NOMO-1 treated with dmso at 0.1 percent for 144 hours (cell line): ENCODE data around the gene CPHXL2.

Experiments used
- DNase-seq: peaks from one replicate; lab custom pipeline; 2025; ENCODE audit not compliant: unreplicated experiment; lab: John Stamatoyannopoulos, UW

Gene CPHXL2

GRCh38 chr16:75644240-75645012 lies 32.4 kb downstream of the CPHXL2 start:
- DNase-seq, result no peak

- DNase-seq, result no peak
Observed at GRCh38 chr16:75640598-75640997, 36.2 kb downstream of the CPHXL2 start.

- no peak for DNase-seq
Observed at GRCh38 chr16:75635036-75635435, 41.8 kb downstream of the CPHXL2 start.

- DNase-seq, result no peak
Observed at GRCh38 chr16:75632857-75633256, 44.0 kb downstream of the CPHXL2 start.

- no peak for DNase-seq
Observed at GRCh38 chr16:75630052-75630451, 46.8 kb downstream of the CPHXL2 start.

- DNase-seq, result no peak
Observed at GRCh38 chr16:75629132-75629531, 47.7 kb downstream of the CPHXL2 start.

- no peak for DNase-seq
Observed at GRCh38 chr16:75628351-75628750, 48.5 kb downstream of the CPHXL2 start.

- no peak for DNase-seq
Observed at GRCh38 chr16:75627851-75628250, 49.0 kb downstream of the CPHXL2 start.

- DNase-seq, result no peak
Observed at GRCh38 chr16:75626806-75627205, 50.0 kb downstream of the CPHXL2 start.

- DNase-seq, result no peak
Observed at GRCh38 chr16:75624921-75625334, 51.9 kb downstream of the CPHXL2 start.

- peak; percentile 98 for DNase-seq
Observed at GRCh38 chr16:75622761-75623605, 53.8 kb downstream of the CPHXL2 start, which contains the start of gene ADAT1. Gene ADAT1 (minus strand): TSS chr16:75623281. CDS start chr16:75620799, 2,482 bp downstream.

- DNase-seq, result no peak
Observed at GRCh38 chr16:75621170-75621477, 55.7 kb downstream of the CPHXL2 start.

- no peak for DNase-seq
Observed at GRCh38 chr16:75620326-75621169, 56.3 kb downstream of the CPHXL2 start.

GRCh38 chr16:75618780-75619179 lies 58.0 kb downstream of the CPHXL2 start:
- no peak for DNase-seq

GRCh38 chr16:75617121-75617520 lies 59.7 kb downstream of the CPHXL2 start:
- no peak for DNase-seq

- DNase-seq, result no peak
Observed at GRCh38 chr16:75616521-75617010, 60.2 kb downstream of the CPHXL2 start.

GRCh38 chr16:75615619-75616018 lies 61.2 kb downstream of the CPHXL2 start:
- DNase-seq, result no peak

- no peak for DNase-seq
Observed at GRCh38 chr16:75614066-75614897, 62.5 kb downstream of the CPHXL2 start.
